ENCODE data around the gene ZNF556.

GRCh38 chr19:2852598-2852997, 14.5 kb upstream of the ZNF556 start:
- TF ChIP-seq CTCF (IDR thresholded peaks at IDR 0.05; ENCODE audit: poor library complexity) (no peak), EZH2 (IDR thresholded peaks at IDR 0.05; ENCODE audit: borderline replicate concordance) (no peak)

Measured in hepatocyte (in vitro differentiated cells).